ENCODE measurements around the gene TNK2.
A peak's percentile ranks its signal among the peaks of the same experiment; 100 is the strongest.
"Not testable (repeated sequence)": the region's sequence is repeated elsewhere in the genome, so short reads cannot be mapped to it uniquely, and the experiment has no call there.

The TNK2 gene

GRCh38 chr3:195844671-195845218, 63.6 kb downstream of the TNK2 start:
- no peak for DNase-seq

- no peak for DNase-seq
Observed at GRCh38 chr3:195839260-195840010, 68.9 kb downstream of the TNK2 start.

GRCh38 chr3:195838714-195839113, 69.6 kb downstream of the TNK2 start:
- no peak for DNase-seq

GRCh38 chr3:195836476-195837135, 71.7 kb downstream of the TNK2 start:
- DNase-seq, result no peak

- no peak for DNase-seq
Observed at GRCh38 chr3:195835791-195836190, 72.6 kb downstream of the TNK2 start.

GRCh38 chr3:195834675-195835583, 73.4 kb downstream of the TNK2 start:
- DNase-seq, result no peak

DNA sequence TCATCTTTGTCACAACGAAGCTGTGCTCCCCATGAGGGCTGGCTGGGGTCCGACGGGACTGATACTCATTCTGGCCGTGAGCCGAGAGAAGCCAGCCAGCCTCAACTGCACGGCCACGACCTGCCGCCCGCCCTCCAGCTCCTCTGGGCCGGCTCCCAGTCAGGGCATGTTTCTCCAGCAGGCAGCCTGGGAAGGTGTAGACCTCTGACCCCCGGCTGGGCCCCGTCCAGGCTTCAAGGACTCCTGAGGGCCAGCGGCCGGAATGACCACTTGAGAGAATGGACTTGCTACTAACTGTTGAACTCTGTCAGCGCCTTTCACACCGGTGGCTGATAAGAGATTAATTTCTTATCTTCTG, 78.5 kb downstream of the TNK2 start:
- no peak for DNase-seq

DNA sequence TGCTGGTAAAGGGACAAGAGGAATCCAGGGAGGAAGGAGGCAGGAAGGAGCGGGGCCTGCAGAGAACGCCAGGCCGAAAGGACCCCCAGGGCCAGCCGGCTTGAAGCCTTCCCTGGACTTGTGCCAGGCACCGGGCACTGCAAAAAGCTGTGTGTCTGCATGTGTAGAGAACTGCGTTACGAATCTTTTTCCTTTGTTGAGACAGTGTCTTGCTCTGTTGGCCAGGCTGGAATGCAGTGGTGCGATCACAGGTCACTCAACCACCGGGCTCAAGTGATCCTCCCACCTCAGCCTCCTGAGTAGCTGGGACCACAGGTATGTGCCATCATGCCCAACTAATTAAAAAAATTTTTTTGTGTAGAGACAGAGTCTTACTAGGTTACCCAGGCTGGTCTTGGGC, 79.6 kb downstream of the TNK2 start:
- DNase-seq, result no peak

GRCh38 chr3:195825857-195826804, 82.2 kb downstream of the TNK2 start:
- no peak for DNase-seq

GRCh38 chr3:195825191-195825588, 83.2 kb downstream of the TNK2 start:
- no peak for DNase-seq

GRCh38 chr3:195824425-195825190, 83.7 kb downstream of the TNK2 start:
- DNase-seq, result not testable (repeated sequence)

GRCh38 chr3:195823999-195824398, 84.4 kb downstream of the TNK2 start:
- peak; percentile 17 for DNase-seq

DNA sequence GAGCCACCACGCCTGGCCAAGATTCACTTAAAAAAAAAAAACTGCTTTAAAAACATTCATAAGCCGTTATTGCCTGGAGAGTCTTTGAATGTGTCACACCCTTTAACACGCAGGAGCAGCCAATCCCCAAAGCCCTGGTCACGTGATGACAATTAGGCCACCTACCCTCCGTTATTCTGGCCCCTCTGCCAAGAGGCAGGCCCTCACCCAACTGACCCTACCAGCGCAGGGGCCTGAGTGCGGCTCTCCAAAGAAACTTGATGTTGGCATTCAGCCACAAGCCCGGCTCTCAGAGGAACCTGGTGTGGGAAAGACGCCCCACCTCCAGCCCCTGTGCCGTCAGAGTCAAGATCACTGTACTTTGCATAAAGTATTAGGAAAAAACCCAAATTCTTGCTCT, 85.1 kb downstream of the TNK2 start:
- DNase-seq, result no peak

DNA sequence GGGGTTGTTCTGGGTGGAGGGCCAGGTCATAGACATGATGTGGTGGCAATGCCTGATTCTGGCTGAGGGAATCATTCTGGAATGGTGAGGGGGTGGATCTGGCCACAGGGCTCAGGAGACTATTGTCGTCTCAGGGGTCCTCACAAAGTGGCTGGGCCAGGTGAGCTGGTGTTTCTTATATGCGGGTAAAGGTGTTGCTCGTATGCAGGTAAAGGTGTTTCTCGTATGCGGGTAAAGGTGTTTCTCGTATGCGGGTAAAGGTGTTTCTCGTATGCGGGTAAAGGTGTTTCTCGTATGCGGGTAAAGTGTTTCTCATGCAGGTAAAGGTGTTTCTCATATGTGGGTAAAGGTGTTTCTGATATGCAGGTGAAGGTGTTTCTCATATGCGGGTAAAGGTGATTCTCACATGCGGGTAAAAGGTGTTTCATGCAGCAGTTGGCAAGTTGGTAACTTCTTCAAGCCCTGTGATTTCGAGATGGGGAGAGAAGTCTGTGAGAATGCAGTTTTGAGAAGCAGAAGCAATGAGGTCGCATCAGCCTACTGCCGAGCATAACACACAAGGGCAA, 86.1 kb downstream of the TNK2 start:
- no peak for DNase-seq

DNA sequence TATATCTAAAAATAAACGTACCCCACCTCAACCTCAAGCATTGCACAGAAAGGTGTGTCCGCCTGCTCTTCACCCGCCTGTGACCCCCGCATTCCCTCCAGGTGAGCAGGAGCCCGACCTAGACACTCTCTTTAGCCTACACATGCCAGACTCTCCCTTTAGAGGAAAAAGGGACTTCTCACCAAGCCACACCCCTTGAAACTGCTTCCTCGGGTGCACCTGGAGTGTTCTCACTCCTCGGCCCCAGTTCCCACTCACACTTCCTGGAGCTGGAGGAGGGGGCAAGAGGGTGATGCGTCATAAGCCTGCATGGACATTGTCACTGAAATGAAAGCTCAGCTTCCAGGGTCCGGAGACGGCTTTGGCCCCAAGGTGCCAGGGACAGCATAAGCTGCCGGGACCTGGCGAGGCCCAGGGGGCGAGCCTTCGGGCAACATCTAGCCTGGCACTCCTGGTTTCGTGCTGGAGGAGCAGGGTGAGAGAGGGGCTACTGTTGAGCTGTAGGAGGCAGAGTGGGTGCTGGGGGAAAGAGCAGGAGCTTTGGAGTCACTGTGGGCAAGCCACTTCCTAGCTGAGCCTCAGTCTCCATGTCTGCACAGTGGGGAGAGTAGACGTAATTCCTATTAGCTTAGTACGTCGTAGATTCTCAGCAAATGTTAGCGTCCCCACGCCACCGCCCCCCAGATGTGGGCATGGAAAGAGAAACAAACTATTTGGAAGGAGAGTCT, 86.8 kb downstream of the TNK2 start:
- no peak for DNase-seq

DNA sequence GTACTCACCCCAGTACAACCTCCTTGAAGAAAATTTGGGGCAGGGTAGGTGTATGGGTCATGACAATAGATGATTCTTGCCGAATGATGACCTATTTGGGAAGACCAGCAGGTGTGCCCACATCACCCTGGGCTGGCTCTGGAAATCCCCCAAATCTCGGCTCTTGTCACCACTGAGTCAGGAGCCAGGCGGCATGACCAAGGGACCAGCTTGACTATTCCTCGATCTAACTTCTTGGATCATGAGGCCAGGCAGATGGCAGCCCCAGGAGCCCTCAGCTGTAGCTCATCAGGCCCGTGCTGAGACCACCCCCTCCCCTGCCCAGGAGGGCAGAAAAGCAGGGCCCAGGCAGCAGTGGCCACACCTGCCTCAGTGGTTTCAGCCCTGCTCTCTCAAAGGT, 87.5 kb downstream of the TNK2 start:
- DNase-seq, result no peak

GRCh38 chr3:195820186-195820585, 88.2 kb downstream of the TNK2 start:
- DNase-seq, result no peak

DNA sequence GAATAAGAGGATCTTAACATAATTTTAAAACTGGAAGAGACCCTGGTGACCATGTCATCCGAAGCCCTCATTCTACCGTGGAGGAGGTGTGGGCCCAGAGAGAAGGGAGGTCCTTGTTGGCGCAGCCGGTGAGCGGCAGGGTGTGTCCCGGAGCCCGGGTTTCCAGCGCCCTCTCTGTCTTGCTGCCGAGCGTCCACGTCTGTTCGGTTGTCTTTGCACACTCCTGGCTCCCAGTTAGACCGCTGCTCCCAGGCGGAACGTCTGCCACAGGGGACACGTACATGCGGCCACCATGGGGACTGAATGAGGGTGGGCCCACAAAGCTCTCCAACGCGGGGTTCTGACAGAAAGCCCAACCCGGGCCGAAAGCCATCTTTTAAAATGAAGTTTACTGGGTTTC, 90.0 kb downstream of the TNK2 start:
- no peak for DNase-seq

DNA sequence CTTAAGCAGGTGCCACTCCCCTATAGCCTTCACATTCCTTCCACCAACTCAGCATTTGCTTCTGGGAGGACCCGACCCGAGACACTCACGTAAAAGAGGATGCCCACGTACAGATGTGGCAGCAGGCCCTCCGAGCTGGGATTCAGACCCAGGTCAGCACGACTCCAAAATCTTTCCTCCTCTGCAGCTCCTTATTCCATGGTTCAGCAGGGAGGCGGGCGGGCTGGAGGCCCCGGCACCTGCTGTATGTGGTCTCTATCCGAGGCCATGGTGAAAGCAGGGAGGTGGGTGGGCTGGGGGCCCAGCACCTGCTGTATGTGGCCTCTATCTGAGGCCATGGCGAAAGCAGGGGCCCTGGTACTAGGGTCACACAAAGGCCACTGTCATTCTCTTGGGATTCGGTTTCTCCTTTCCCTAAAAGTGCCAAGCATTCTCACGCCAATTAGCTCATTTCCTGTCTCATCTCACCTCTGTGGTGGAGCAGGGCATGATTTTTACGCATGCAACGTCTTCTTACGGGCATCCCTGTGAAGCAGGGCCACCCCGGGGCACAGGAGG, 90.7 kb downstream of the TNK2 start:
- DNase-seq, result no peak
